K562 (cell line): ENCODE data around the gene CTAG1B. TPM values are rescaled to one million over a fixed set of nuclear protein-coding genes. Genes with fewer than 3 reads are reported as not detected.

ENCODE experiments used
- ATAC-seq: fragments of 200-7000 bp; cut with Tn5 transposase; 3 replicates; pipeline ENCODE4 v1.9.1; 2020; ENCODE audit warnings: moderate library complexity
- BruUV-seq: library from RNA; stranded (reverse); fragments of 400-500 nt; replicated peaks from 2 replicates; lab custom pipeline; 2021; lab: Mats Ljungman, UMichigan
- CTCF ChIA-PET: fragments of 300-600 bp; formaldehyde crosslinking; extraction: SDS; loops from one replicate; lab custom pipeline; 2021; ENCODE audit warnings: low intra/inter-chr PET ratio; lab: Yijun Ruan, JAX
- POLR2A ChIA-PET: fragments of 300-600, 350-650 bp; sonication (Branson Sonifier 250); formaldehyde crosslinking; extraction: SDS; loops from one replicate; lab custom pipeline; 2021; ENCODE audit warnings: antibody characterized with exemption, inconsistent platforms; lab: Yijun Ruan, JAX
- DNase-seq, 4 experiments: peaks; one replicate each; pipeline versions ENCODE4 v3.0.0 to v3.0.0-alpha.2; 2011 to 2018; ENCODE audit warnings: low spot score in 3 of 4, mixed read lengths in 3 of 4; ENCODE audit errors: extremely low read depth in 1 of 4
- FAIRE-seq: peaks from 2 replicates; lab custom pipeline; 2011; peaks lifted over from hg19 to GRCh38; lab: Jason Lieb, UNC
- H2AFZ ChIP-seq: 2 replicates; pipeline ENCODE4 v1.6.0; 2011; ENCODE audit warnings: low read depth, low read length, control low read depth, inconsistent platforms
- H3K27ac ChIP-seq: fragments of 200-600 bp; 3 replicates; pipeline ENCODE4 v1.8.0; 2011; ENCODE audit warnings: low read depth, mild to moderate bottlenecking, control low read depth, inconsistent platforms, low read length, moderate library complexity, mixed read lengths; ENCODE audit errors: extremely low read depth
- H3K27me3 ChIP-seq, 2 experiments: fragments of 300-600 bp in 1 of 2; 2 replicates in 1 of 2; 3 replicates in 1 of 2; pipeline versions ENCODE4 v1.6.0 to v1.8.0; 2011; ENCODE audit warnings: inconsistent platforms in 2 of 2, low read length in 2 of 2, mild to moderate bottlenecking in 1 of 2, mixed read lengths in 1 of 2, moderate library complexity in 1 of 2; ENCODE audit not compliant: control insufficient read depth in 2 of 2, insufficient read depth in 2 of 2
- H3K36me3 ChIP-seq: fragments of 300-600 bp; 3 replicates; pipeline ENCODE4 v1.8.0; 2011; ENCODE audit warnings: mild to moderate bottlenecking, low read length, inconsistent platforms; ENCODE audit not compliant: control insufficient read depth, insufficient read depth
- H3K4me1 ChIP-seq, 2 experiments: fragments of 200-600 bp in 1 of 2; replicated peaks in 1 of 2; 2 replicates in 1 of 2; 3 replicates in 1 of 2; pipeline versions ENCODE4 v1.5.1 to v1.8.0; 2011; ENCODE audit warnings: inconsistent platforms in 2 of 2, low read length in 2 of 2, mild to moderate bottlenecking in 1 of 2, mixed read lengths in 1 of 2, moderate library complexity in 1 of 2; ENCODE audit not compliant: control insufficient read depth in 2 of 2, insufficient read depth in 2 of 2
- H3K4me2 ChIP-seq: 2 replicates; pipeline ENCODE4 v1.6.1; 2011; ENCODE audit warnings: low read length, control low read depth, inconsistent platforms, mixed read lengths; ENCODE audit not compliant: insufficient read depth
- H3K4me3 ChIP-seq: fragments of 200-600 bp; sonication (generic), shearing (Covaris generic); 2 replicates; pipeline ENCODE4 v1.5.1; 2016; ENCODE audit warnings: control low read depth, inconsistent platforms
- H3K79me2 ChIP-seq: fragments of 200-600 bp; 3 replicates; pipeline ENCODE4 v1.8.0; 2011; ENCODE audit warnings: low read length, inconsistent platforms; ENCODE audit not compliant: control insufficient read depth, insufficient read depth
- H3K9ac ChIP-seq, 2 experiments: 2 replicates each; pipeline versions ENCODE4 v1.6.0 to v1.6.1; 2011; ENCODE audit warnings: low read depth in 2 of 2, low read length in 2 of 2, control low read depth in 1 of 2, inconsistent platforms in 1 of 2, mild to moderate bottlenecking in 1 of 2, mixed read lengths in 1 of 2; ENCODE audit not compliant: insufficient read depth in 1 of 2
- H3K9me1 ChIP-seq: one replicate; pipeline ENCODE4 v1.6.0; 2011; ENCODE audit warnings: inconsistent platforms, mild to moderate bottlenecking, low read length, moderate library complexity; ENCODE audit not compliant: control insufficient read depth, insufficient read depth
- H3K9me3 ChIP-seq: replicated peaks from 2 replicates; pipeline ENCODE4 v1.5.1; 2011; ENCODE audit warnings: low read depth, low read length, inconsistent platforms; ENCODE audit not compliant: control insufficient read depth, insufficient read depth
- H4K20me1 ChIP-seq: replicated peaks from 2 replicates; pipeline ENCODE4 v1.6.1; 2011; ENCODE audit warnings: low read length, inconsistent platforms, mixed read lengths; ENCODE audit not compliant: control insufficient read depth, insufficient read depth
- CEBPB ChIP-seq: fragments of 450-650 bp; IDR thresholded peaks from 2 replicates; pipeline ENCODE4 v1.6.1; 2016; ENCODE audit warnings: missing genetic modification characterization, missing compliant biosample characterization
- EGR1 ChIP-seq: fragments of 450-650 bp; conservative IDR thresholded peaks from 2 replicates; pipeline ENCODE4 v1.6.1; 2017; ENCODE audit warnings: mild to moderate bottlenecking
- EZH2 ChIP-seq: IDR thresholded peaks from 2 replicates; pipeline ENCODE4 v1.6.1; 2012; ENCODE audit warnings: low read depth, mild to moderate bottlenecking, inconsistent platforms, low read length, borderline replicate concordance
- KAT7 ChIP-seq: sonication (generic); formaldehyde crosslinking; IDR thresholded peaks from 2 replicates; pipeline ENCODE4 v1.8.0; 2022; ENCODE audit warnings: missing genetic modification reagents, mild to moderate bottlenecking, borderline replicate concordance
- SETDB1 ChIP-seq: IDR thresholded peaks from one replicate; pipeline ENCODE4 v1.6.1; 2012; ENCODE audit warnings: low read length, control low read depth, inconsistent platforms
- ZNF561 ChIP-seq: fragments of 450-650 bp; formaldehyde crosslinking; conservative IDR thresholded peaks from 2 replicates; pipeline ENCODE4 v1.4.0; 2020; ENCODE audit warnings: mild to moderate bottlenecking, moderate library complexity
- WGBS: fragments of 100-300 bp; shearing (Covaris generic); methylation state at CpG from one replicate; pipeline ENCODE4 v1.1.6; 2016; ENCODE audit warnings: low coverage, mixed read lengths; ENCODE audit not compliant: insufficient coverage; ENCODE audit errors: missing lambda C conversion rate; 5-methylcytosine and 5-hydroxymethylcytosine counted together
- in situ Hi-C: fragments of 300-500 bp; cut with MboI; formaldehyde crosslinking; loops from 4 replicates; pipeline ENCODE4 v1.15.0; 2018; ENCODE audit warnings: inconsistent platforms, mixed read lengths
- intact Hi-C: fragments of 100-400 bp; cut with micrococcal nuclease; formaldehyde crosslinking; loops from 2 replicates; pipeline ENCODE4 v1.14.2; 2022
- polyA plus RNA-seq, 8 experiments: library from polyadenylated mRNA; depleted of rRNA in 4 of 8; stranded (reverse) in 5 of 8; unstranded in 3 of 8; fragments of >200 nt; fragmentation: Nextera tagmentation in 2 of 8; fragmentation: Illumina TruSeq in 1 of 8; extraction: Ambion mirVana in 2 of 8; extraction: Trizol in 1 of 8; gene quantifications; 2 replicates each; pipeline versions ENCODE4 v1.2.1 to v1.2.3, GENCODE V29; 2011 to 2014; ENCODE audit warnings: inconsistent platforms in 1 of 8, missing spikeins in 1 of 8
- total RNA-seq, 7 experiments: library from RNA; depleted of rRNA in 6 of 7; stranded (reverse); fragments of >200 nt in 6 of 7; fragmentation: Illumina TruSeq in 2 of 7; extraction: Trizol in 2 of 7; gene quantifications; 2 replicates each; pipeline versions ENCODE4 v1.2.1 to v1.2.3, GENCODE V29; 2011 to 2021; ENCODE audit warnings: low replicate concordance in 1 of 7
- TF ChIP-seq, protein P1 (sequence below): sonication (generic); formaldehyde crosslinking; IDR thresholded peaks from 2 replicates; pipeline ENCODE4 v1.8.1; 2023; ENCODE audit warnings: mild to moderate bottlenecking, missing genetic modification reagents, moderate library complexity

The CTAG1B gene
- total and polyA plus RNA-seq, 9 of the 15 experiments (the other 6 are each of a cell fraction or from before 2014, with no cell fraction given) = not detected

DNA sequence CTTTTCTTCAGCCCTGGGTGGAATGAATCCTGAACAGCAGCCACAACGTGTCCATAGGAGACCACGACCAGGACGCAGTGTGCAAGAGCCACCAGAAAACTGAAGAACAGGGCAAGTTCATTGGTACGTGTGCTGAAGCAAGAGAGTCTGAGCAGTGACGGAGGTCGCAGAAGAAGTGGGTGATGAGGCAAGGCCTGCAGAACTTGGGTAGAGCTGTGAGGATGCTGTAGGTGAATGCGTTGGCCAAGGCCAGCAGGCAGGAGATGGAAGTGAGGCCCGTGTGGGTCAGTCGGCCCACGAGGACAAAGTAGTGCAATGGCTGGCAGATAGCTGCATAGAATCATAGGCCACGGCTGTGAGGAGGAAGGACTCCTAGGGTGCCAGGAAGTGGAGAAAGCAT is 39.9 kb upstream of the CTAG1B start (continued):
- TF ChIP-seq, protein P1, sequence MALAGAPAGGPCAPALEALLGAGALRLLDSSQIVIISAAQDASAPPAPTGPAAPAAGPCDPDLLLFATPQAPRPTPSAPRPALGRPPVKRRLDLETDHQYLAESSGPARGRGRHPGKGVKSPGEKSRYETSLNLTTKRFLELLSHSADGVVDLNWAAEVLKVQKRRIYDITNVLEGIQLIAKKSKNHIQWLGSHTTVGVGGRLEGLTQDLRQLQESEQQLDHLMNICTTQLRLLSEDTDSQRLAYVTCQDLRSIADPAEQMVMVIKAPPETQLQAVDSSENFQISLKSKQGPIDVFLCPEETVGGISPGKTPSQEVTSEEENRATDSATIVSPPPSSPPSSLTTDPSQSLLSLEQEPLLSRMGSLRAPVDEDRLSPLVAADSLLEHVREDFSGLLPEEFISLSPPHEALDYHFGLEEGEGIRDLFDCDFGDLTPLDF (CRISPR knock-in tag) = no peak
- TF ChIP-seq KAT7 = no peak
- no peak for TF ChIP-seq EGR1
- no peak for TF ChIP-seq ZNF561

DNA sequence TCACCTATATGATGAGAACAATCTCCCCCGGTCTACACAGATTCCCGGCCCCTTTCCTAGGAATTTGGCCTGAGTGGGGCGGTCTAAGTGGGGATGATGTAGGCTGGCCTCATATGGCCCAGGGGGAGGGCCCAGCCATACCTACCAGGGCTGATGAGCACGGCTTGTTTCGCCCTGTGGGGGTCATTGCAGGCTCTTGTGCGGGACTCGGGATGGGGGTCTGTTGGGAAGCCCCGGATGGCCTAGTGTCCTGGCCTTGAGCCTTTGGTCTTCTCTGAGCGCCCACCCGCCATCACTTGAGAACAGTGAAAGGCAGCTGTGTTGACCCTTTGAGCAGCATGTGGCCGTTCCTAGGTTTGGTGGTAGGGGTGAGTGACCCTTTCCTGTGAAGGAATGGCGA is 39.1 kb upstream of the CTAG1B start:
- no peak overlapping the region for H3K27ac ChIP-seq
- FAIRE-seq = no peak
- H3K4me2 ChIP-seq = no peak overlapping the region
- WGBS = 31% methylated on average over 12 of the region's 12 CpGs
- no peaks in the 10 kb centered on the region for H3K9me1 ChIP-seq
- H3K9me3 ChIP-seq = no peaks in the 10 kb centered on the region
- peaks cover 0 to 3% of the 10 kb centered on the region in 2 experiments; a peak in 1 of 5 replicates for H3K4me1 ChIP-seq
- POLR2A ChIA-PET = no interaction called here
- DNase-seq = no peak
- BruUV-seq = no TSS peak
- peaks cover 2 to 25% of the 10 kb centered on the region in 2 experiments; a peak in 3 of 5 replicates for H3K27me3 ChIP-seq
- CTCF ChIA-PET = no interaction called here
- no peaks in the 10 kb centered on the region for H3K36me3 ChIP-seq
- in situ Hi-C loops (loop anchor here (10.0 kb wide), 1 partner anchor 73 kb away; the partner anchor contains the start of gene CTAG1A), intact Hi-C loops (no loop called here)
- H3K4me3 ChIP-seq = no peak overlapping the region
- TF ChIP-seq CEBPB (tag) (no peak), EZH2 (no peak), SETDB1 (no peak)
- H3K9ac ChIP-seq = no peak overlapping the region
- H4K20me1 ChIP-seq = no peaks in the 10 kb centered on the region
- ATAC-seq = no peak
- H3K79me2 ChIP-seq = no peaks in the 10 kb centered on the region
- no peak overlapping the region for H2AFZ ChIP-seq
